HepG2 (cell line): ENCODE results near the gene DCP2. TPM values are rescaled to one million over a fixed set of nuclear protein-coding genes. Genes with fewer than 3 reads are reported as not detected.
A peak's percentile ranks its signal among the peaks of the same experiment; 100 is the strongest.

ENCODE experiments used
- AHDC1 ChIP-seq: sonication (generic); formaldehyde crosslinking; IDR thresholded peaks from 2 replicates; pipeline ENCODE4 v1.5.1; 2020; ENCODE audit warnings: mild to moderate bottlenecking, missing genetic modification reagents, borderline replicate concordance
- FOXO1 ChIP-seq: sonication (generic); formaldehyde crosslinking; IDR thresholded peaks from 2 replicates; pipeline ENCODE4 v1.4.0; 2020; ENCODE audit warnings: missing genetic modification reagents
- GABPA ChIP-seq, 2 experiments: IDR thresholded peaks; 2 replicates each; pipeline ENCODE4 v1.6.1; 2011 to 2016; ENCODE audit warnings: low read depth in 2 of 2, low read length in 1 of 2, missing biosample characterization in 1 of 2, missing genetic modification characterization in 1 of 2
- GMEB2 ChIP-seq: IDR thresholded peaks from 2 replicates; pipeline ENCODE4 v1.6.1; 2016; ENCODE audit warnings: missing biosample characterization, missing genetic modification reagents, low read depth
- PAX8 ChIP-seq: sonication (generic); formaldehyde crosslinking; IDR thresholded peaks from 2 replicates; pipeline ENCODE4 v1.8.0; 2022; ENCODE audit warnings: mild to moderate bottlenecking, missing genetic modification reagents, borderline replicate concordance
- TAF1 ChIP-seq: sonication (generic); formaldehyde crosslinking; IDR thresholded peaks from 2 replicates; pipeline ENCODE4 v1.4.0; 2020; ENCODE audit warnings: missing genetic modification reagents
- ZBTB7B ChIP-seq: sonication (generic); formaldehyde crosslinking; IDR thresholded peaks from 2 replicates; pipeline ENCODE4 v1.4.0; 2020; ENCODE audit warnings: missing genetic modification reagents
- ZNF124 ChIP-seq: sonication (generic); formaldehyde crosslinking; IDR thresholded peaks from 2 replicates; pipeline ENCODE4 v1.4.0; 2020; ENCODE audit warnings: missing genetic modification reagents
- ZNF512B ChIP-seq: sonication (generic); formaldehyde crosslinking; IDR thresholded peaks from 2 replicates; pipeline ENCODE4 v1.5.1; 2020; ENCODE audit warnings: missing genetic modification reagents, mild to moderate bottlenecking, borderline replicate concordance
- ZSCAN21 ChIP-seq: sonication (generic); formaldehyde crosslinking; IDR thresholded peaks from 2 replicates; pipeline ENCODE4 v1.8.0; 2022; ENCODE audit warnings: mild to moderate bottlenecking, missing genetic modification reagents, moderate library complexity, borderline replicate concordance
- polyA plus RNA-seq, 8 experiments: library from polyadenylated mRNA; depleted of rRNA in 3 of 8; stranded (reverse) in 7 of 8; unstranded in 1 of 8; fragments of >200 nt; fragmentation: Illumina TruSeq in 4 of 8; extraction: Trizol in 4 of 8; gene quantifications; 2 replicates each; pipeline versions ENCODE4 v1.2.1 to v1.2.3, GENCODE V29; 2011 to 2016; ENCODE audit warnings: low read depth in 4 of 8, missing spikeins in 1 of 8, mixed read lengths in 1 of 8; ENCODE audit not compliant: insufficient read depth in 1 of 8
- total RNA-seq, 5 experiments: library from RNA; depleted of rRNA; stranded (reverse); fragments of >200 nt; fragmentation: Illumina TruSeq; extraction: Trizol; gene quantifications; 2 replicates each; pipeline ENCODE4 v1.2.3, GENCODE V29; 2016; ENCODE audit warnings: low read depth in 1 of 5
- TF ChIP-seq, protein P1 (sequence below): sonication (generic); formaldehyde crosslinking; IDR thresholded peaks from 2 replicates; pipeline ENCODE4 v1.4.0; 2020; ENCODE audit warnings: missing genetic modification reagents
- TF ChIP-seq, protein P2 (sequence below): IDR thresholded peaks from 2 replicates; pipeline ENCODE4 v1.6.1; 2012; ENCODE audit warnings: low read depth, low read length, improper control_type of control experiment
- TF ChIP-seq, protein P3 (sequence below): sonication (generic); formaldehyde crosslinking; conservative IDR thresholded peaks from 2 replicates; pipeline ENCODE4 v1.4.0; 2020; ENCODE audit warnings: missing genetic modification reagents

The DCP2 gene
- total and polyA plus RNA-seq, 2 of the 13 experiments (the other 11 are each of a cell fraction or from before 2014, with no cell fraction given) = 16.2 to 63.4 TPM

DNA sequence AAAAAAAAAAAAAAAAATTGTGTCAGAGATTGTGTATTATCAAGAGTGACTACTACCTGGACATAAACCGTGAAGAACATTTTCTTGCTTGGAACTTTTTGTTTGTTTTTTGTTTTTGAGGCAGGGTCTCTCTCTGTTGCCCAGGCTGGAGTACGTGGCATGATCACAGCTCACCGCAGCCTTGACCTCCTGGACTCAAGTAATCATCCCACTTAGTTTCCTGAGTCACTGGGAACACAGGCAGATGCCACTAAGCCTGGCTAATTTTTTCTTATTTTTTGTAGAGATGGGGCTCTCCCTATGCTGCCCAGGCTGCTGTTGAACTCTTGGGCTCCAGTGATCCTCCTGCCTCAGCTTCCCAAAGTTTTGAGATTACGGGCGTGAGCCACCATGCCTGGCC lies 25.8 kb downstream of the DCP2 start (continued):
- TF ChIP-seq AHDC1 (CRISPR knock-in tag) = peak; percentile 81; the same call in 1 of the 2 replicates
- TF ChIP-seq, protein P1, sequence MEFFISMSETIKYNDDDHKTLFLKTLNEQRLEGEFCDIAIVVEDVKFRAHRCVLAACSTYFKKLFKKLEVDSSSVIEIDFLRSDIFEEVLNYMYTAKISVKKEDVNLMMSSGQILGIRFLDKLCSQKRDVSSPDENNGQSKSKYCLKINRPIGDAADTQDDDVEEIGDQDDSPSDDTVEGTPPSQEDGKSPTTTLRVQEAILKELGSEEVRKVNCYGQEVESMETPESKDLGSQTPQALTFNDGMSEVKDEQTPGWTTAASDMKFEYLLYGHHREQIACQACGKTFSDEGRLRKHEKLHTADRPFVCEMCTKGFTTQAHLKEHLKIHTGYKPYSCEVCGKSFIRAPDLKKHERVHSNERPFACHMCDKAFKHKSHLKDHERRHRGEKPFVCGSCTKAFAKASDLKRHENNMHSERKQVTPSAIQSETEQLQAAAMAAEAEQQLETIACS = no peak
- no peak for TF ChIP-seq ZBTB7B (CRISPR knock-in tag)
- no peak for TF ChIP-seq ZNF512B (CRISPR knock-in tag)
- no peak for TF ChIP-seq PAX8 (CRISPR knock-in tag)
- no peak for TF ChIP-seq ZSCAN21
- TF ChIP-seq, protein P2, sequence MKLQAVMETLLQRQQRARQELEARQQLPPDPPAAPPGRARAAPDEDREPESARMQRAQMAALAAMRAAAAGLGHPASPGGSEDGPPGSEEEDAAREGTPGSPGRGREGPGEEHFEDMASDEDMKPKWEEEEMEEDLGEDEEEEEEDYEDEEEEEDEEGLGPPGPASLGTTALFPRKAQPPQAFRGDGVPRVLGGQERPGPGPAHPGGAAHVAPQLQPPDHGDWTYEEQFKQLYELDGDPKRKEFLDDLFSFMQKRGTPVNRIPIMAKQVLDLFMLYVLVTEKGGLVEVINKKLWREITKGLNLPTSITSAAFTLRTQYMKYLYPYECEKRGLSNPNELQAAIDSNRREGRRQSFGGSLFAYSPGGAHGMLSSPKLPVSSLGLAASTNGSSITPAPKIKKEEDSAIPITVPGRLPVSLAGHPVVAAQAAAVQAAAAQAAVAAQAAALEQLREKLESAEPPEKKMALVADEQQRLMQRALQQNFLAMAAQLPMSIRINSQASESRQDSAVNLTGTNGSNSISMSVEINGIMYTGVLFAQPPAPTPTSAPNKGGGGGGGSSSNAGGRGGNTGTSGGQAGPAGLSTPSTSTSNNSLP = no peak
- TF ChIP-seq TAF1 (CRISPR knock-in tag) = no peak
- TF ChIP-seq, protein P3, sequence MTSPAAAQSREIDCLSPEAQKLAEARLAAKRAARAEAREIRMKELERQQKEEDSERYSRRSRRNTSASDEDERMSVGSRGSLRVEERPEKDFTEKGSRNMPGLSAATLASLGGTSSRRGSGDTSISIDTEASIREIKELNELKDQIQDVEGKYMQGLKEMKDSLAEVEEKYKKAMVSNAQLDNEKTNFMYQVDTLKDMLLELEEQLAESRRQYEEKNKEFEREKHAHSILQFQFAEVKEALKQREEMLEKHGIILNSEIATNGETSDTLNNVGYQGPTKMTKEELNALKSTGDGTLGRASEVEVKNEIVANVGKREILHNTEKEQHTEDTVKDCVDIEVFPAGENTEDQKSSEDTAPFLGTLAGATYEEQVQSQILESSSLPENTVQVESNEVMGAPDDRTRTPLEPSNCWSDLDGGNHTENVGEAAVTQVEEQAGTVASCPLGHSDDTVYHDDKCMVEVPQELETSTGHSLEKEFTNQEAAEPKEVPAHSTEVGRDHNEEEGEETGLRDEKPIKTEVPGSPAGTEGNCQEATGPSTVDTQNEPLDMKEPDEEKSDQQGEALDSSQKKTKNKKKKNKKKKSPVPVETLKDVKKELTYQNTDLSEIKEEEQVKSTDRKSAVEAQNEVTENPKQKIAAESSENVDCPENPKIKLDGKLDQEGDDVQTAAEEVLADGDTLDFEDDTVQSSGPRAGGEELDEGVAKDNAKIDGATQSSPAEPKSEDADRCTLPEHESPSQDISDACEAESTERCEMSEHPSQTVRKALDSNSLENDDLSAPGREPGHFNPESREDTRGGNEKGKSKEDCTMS (CRISPR knock-in tag) = no peak
- no peak for TF ChIP-seq GMEB2 (CRISPR knock-in tag)
- TF ChIP-seq FOXO1 = peak; percentile 33; the same call in 1 of the 2 replicates
- no peak for TF ChIP-seq ZNF124 (CRISPR knock-in tag)
- TF ChIP-seq GABPA (IDR thresholded peaks at IDR 0.05; ENCODE audit: low read depth, low read length) = no peak
- TF ChIP-seq GABPA (CRISPR knock-in tag; IDR thresholded peaks at IDR 0.05; ENCODE audit: low read depth) = no peak
